Cardiac septum (tissue), 1 donor: ENCODE measurements around the gene CKLF. TPM values are rescaled to one million over a fixed set of nuclear protein-coding genes. Genes with fewer than 3 reads are reported as not detected.

Experiments
- DNase-seq: peaks from one replicate; pipeline ENCODE4 v3.0.0-alpha.2; 2020; ENCODE audit warnings: low spot score
- intact Hi-C: fragments of 100-400 bp; cut with DNase I; formaldehyde crosslinking; loops from one replicate; pipeline ENCODE4 v1.14.0; 2022
- total RNA-seq: library from RNA; stranded (reverse); fragmentation: NEBNext Ultra II Directional; extraction: Animal tissue kit (Norgen Biotek cat#: 25700); gene quantifications from one replicate; pipeline ENCODE4 v1.2.1, GENCODE V29; 2021
- donor health status: DM: no; HTN: no; CAD: no.

The CKLF gene
- total RNA-seq, 1 donor from 2014 or later = 10.5 TPM

DNA sequence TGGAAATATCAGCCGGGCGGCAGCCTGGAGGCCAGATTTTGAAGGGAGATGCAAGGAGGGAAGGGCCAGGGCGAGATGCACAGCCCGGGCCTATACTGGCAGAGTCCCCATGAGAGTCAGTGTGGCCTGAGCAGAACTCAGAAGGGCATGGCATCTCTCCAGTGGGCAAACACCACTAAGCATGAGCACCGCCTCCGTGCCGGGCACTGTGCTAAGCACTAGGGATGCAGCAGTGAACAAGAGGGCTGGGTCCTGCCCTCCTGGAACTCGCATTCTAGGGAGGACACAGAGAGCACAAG is 35.9 kb upstream of the CKLF start:
- intact Hi-C loops = loop anchor here (2.0 kb wide), 2 partner anchors 34 to 156 kb away; partner anchors contain the start of gene TK2
- no peak for DNase-seq

DNA sequence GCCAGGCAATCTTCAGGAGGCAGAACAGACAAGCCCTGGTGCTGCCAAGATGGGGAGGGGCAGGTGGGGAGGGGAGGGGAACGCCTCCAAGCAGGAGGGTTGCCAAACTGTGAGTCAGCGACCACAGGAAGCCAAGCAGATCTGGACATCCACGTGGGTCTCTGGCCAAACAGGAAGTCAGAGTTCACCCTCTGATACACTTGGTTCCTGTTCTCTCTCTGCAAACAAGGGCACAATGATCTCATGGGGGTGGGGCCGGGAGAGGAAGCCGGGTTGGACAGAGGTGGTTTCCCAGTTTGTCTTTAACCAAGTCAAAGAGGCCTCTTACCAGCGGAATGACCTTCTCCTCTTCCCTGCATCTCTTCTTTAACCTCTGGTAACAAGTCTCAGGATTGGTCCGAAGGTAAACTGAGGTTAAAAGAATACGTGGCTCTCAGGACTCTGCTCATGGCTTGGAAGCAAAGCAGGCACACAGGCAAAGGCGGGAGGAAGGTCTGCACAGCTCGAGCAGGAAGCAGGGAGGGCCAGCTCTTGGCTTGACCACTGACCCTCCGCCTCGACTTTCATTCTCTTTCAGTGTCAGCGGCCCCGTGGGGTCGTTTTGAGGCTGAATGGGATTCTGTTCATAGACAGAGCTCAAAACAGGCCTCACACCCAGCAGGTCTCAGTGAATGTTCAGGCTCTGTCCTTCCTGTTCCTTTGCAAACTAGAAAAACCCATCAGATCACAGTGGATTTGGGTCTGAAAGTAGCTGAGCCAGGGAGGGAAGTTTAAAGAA is 35.4 kb upstream of the CKLF start:
- DNase-seq = peak; percentile 99
- intact Hi-C loops = loop anchor here (2.0 kb wide), 2 partner anchors 34 to 156 kb away; partner anchors contain the start of gene TK2

DNA sequence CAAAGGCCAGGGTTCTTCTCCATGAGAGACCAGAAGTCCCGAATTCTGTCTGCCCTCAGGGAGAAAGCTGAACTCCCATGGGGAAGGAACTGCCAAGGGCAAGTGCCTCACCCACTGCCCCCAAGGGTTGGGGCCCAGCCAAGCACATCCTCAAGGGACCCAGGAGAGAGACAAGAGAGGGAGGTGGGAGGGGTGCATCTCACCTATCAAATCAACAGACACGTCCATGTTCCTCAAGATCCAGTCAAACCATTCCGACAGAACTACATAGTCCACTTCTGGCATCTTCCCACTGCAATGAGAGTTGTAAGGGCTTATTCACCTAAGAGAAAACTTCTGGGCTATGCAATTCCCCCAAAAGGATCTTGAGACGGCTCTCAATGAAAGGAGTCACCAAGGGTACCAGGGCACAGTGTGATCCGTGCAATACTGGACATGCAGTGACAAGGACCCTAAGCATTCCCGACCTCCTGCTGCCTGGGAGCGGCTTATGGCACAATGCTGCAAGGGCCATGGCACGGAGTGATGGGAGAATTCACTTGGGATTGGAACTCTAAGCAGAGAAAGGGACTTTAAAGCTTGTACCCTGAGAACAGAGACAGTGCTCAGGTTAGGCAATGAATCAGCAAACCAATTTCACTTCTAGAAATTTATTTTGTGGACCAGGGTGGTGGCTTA is 34.7 kb upstream of the CKLF start:
- intact Hi-C loops = loop anchor here (2.0 kb wide), 2 partner anchors 33 to 157 kb away; partner anchors contain the start of gene TK2
- DNase-seq = no peak

DNA sequence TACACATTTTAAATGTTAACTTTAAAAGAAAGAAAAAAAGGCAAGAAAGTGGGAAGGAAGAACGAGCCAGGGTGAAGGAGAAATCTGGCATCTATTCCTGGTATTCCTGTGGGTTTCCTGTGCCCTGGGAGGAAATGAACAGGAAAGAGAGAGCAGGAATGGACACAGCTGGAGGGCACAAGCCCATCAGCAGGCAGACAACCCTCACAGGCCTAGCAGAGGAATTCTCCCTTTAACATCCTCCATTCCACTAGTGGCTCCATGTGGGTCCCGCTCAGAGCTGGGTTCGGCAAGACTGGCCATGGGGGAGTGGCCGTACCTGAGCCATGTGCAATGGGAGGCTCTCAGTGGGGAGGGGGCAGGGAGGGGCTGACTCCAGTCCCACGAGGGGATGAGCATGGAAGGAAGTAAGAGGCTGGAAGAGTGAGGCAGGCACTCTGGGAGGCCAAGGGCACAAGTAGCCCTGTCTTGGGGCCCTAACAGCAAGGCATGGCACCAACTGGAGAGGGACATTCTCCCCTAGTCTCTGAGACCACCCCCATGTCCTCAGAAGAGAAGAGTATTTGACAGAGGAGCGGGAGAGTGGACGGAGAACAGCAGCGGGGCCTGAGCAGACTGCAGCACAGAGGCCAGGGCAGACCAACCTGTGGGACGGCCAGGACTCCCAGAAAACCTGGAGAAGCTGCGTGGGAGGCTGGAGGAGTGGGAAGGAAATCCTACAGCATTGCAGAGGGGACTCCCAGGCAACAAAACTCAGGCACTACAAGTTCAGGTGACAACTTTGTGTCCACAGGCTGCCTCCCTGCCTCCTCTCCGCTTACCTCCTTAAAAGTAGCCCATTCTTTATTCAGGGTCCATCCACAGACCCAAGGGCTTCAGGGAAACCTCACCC is 32.6 kb upstream of the CKLF start:
- intact Hi-C loops = no loop called here
- DNase-seq = no peak

DNA sequence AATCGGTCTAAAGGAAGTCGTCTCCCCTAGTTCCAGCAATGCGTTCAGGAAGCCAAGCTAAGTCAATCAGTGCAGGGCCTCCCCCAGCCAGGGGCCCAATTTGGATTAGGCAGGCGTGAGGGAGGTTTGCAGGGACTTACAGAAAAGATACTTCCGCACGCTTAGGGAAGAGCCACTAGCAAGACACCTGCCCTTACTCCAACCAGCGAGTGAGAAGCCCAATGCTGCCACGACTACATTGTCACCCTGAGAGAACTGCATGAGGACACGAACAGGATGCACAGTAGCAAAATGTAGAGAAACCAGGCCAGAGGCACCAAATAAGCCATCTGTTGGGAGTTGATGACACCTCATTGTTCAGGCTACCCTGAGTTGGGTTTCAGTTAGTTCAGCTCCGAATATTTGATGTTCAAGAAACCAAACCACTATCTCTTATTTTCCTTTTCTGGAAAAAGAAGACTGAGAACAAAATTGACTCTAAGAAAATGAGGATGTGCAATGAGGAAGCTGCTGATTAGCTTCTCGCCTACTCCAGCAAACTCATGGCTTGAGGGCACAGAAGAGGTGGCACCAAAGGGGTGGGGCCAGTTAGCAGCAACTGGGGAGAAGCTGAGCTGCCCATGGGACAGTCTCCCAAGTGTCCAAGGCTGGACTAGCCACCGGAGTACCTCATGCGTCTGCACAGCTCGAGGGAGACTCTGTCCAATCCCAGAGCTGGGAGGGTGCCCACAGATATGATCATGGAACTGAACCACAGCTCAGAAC is 31.8 kb upstream of the CKLF start:
- peak; percentile 88 for DNase-seq
- intact Hi-C loops = no loop called here

DNA sequence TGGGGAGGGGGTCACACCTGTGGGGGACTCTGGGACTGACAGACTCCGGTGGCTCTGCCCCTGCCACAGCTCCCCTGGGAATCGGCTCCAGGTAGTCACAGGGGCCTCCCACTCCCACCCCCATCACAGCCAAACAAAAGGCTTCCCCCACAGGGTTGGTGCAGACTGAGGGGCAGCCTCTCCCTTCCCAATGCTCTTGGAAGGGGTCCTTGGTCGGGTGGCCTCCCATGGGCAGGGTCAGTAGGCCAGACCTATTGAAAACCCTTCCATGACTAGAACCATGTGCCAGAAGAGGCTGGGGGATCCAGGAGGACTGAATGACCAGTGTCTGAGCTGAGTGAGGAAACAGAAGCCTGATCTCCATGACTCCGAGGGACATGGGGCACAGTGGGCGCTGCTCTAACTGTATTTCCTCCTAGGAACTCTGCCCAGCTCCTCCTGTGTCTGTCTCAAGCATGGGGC is 31.1 kb upstream of the CKLF start:
- DNase-seq = no peak
- intact Hi-C loops = no loop called here

DNA sequence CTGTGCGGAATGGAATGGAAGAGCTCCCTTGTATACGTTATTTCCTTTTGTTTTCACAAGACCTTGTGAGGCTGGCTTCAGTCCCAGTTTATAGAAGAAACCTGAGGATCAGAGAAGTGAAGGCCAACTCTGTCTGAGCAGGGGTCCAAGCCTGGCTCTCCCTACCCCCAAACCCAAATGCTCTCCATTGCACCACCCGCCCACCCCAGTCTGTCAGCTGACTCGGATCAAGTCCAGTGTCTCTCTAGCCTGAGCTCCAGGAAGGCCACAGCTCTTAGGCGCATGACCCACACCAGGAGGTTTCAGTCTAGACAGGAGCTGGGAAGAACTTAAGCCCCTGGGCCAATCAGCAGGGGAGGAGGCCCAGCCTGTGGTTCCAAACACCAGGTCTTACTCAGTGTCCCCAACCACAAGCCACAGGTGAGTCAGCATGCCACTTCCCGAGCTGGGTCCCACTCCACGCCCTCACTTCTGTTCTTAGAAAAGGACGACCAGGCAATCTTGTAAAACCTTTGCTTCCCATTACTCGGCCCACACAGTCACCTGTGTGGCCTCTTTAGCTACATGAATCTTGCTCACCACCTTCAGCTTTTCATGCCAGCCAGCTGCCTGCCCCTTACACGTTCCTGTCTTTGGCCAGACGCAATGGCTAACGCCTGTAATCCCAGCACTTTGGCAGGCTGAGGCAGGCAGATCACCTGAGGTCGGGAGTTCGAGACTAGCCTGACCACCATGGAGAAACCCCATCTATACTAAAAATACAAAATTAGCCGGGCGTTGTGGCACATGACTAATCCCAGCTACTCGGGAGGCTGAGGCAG is 30.2 kb upstream of the CKLF start:
- peak; percentile 93 for DNase-seq
- intact Hi-C loops = no loop called here

DNA sequence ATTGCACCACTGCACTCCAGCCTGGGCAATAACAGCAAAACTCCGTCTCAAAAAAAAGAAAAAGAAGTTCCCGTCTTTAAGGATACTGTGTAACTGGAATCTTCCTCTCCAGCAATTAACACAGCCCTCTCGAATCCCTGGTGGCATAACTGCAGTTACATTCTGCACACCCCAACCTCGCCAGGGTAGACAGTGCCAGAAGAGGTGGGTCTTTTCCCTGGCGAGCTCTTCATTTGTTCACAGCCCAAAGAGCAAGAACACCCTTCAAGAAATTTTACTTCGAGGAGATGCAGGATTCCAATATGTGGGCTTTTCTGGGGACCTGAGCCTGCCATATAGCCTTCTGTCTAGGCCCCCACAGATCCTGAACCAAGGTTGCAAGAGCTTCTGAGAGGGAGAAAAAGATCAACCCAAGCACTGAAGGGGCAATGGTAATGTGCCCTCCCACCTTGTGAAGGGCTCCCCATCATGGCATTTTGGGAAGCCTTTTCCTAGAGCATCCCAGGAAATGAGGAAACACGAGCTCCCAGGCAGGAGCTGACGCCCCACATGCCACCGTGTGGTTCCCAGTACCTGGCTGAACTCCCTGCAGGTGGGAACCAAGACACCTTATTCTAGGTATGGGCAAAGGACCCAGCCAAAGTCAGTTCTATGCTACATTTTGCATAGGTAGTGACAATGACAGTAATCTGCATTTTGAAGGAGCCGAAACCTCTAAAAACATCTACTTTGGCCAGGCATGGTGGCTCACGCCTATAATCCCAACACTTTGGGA is 29.4 kb upstream of the CKLF start:
- DNase-seq = no peak
- intact Hi-C loops = no loop called here

DNA sequence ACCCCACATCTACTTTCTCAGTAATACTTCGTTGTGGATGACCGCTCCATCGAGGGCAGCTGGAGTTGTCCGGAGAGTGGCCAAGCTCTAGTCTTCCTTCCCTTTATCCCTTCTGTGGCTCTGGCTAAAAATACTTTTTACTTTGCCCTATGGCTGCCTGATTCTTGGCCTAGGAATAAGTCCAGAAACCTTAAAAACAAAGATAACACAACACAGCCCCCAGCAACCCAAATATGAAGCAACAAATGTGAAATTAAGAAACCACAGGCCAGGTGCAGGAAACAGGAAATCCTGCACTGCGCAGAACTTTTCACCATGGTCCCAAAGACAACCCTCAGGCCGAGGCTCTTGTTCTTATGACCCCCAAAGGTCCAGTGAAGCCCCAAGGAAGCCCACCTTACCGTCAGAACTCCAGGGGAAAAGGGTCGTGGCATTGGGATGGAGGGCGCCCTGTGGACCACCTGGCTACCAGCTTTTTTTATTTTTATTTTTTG is 28.5 kb upstream of the CKLF start:
- no peak for DNase-seq
- intact Hi-C loops = no loop called here

DNA sequence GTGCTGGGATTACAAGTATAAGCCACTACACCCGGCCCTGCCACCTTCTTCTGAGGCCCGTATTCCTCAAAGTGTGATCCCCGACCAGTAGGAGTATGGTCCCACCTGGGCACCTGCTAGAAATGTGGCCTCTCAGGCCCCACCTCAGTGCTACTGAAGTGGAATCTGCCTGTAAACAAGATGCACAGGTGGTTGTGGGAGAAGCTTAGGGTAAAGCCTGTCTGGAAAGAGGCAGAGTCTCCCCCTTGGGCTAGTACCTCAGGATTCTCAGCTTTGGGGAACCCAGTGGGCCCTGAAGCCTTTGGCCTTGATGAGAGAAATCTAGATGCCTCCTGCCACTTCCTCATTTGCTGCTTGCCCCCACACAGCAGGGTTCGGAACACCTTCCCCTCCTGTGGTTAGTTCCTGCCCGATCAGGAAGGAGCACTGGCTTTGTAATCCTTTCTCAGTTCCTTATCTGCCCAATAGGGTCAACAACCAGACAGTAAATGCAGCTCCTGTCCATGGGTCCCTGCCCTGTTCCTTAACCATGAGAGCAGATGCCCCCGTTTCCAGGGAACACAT is 27.7 kb upstream of the CKLF start:
- DNase-seq = peak; percentile 87
- intact Hi-C loops = no loop called here

DNA sequence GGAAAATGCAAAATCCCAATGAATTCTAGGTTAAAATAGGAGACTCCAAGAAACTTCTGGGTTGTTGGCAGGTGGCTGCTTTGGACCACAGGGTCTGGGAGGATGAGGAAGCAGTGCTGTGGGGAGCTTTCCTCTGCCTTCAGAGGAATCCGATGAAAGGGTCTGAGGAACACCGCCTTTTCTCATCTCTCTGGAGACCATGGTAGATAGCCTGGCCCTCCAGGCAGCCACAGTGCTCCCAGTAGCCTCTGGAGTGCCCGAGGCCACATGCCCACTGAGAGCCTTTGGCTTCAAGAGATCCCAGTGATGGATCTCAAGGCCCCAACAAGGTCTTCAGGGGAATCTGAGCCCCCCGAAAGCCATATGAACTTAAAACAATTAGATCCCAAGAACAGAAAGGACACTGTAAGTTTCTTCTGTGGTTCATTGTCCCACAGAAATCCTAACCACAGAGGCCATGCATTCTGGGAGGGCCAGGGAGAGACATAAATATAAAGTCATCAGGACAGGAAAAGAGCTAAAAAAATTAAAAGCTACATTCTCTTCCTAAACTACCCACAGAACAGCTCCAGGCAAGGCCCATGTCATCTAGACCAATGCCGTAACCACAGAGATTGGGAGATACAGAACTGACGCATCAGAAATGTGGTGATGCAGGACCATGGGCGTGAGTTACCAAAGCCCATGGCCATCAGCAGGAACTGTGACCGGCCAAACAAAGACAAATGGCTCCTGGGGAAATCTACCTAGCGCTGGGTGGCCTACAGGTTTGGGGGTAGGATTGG is 26.8 kb upstream of the CKLF start:
- DNase-seq = no peak
- intact Hi-C loops = no loop called here

DNA sequence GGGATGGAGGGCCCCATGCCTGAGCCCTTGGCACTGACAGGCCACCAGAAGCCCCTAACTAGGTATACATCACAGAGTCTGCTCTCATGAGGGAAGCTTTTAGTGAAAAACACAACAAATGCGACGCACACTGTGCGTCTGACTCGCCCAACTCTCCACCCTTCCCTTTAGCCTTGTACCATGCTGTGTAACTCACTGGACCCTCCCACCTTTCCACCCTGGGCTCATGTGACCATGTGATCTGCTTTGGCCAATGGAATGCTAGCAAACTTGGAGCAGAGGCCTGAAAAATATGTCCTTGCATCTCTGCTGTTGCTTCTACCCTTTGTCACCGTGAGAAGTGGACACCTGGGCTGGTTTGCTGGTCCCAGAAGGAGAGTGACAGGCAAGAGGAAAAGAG is 24.1 kb upstream of the CKLF start:
- DNase-seq = no peak
- intact Hi-C loops = no loop called here

DNA sequence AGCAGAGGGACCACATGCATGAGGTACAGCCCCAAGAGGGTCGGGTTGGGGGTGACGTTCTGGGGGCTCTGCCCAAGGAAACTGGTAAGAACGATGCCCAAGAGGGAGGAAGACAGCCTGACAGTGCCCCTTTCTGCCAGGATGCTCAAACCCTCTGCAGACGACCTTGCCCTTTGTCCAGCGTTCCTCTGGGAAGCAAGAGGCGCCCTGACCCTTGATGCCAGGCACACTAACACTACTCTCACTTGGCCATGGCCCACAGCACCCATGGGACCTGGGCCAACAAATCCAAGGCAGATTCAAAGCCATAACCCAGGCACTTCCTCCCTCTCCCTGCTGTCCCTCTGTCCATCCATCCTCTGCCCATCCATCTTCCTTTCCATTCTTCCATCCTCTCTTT is 22.9 kb upstream of the CKLF start:
- DNase-seq = no peak
- intact Hi-C loops = no loop called here

DNA sequence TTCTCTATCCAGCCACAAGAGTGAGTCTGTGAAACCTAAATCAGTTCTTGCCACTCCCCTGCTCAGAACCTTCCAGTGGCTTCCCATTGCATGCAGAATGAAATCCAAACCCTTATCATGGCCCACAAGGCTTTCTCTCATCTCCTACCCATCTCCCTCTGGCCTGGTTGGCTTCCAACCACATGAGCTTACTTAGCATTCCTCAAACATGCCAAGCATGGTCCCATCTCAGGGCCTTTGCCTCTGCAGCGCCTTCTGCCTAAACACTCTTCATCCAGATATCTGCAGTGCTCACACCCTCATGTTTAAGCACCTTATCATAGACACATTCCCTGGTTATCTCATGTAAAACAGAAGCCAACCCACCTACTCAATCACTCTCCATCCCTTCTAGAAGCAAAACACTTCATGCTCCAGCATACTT is 18.0 kb upstream of the CKLF start:
- DNase-seq = no peak

DNA sequence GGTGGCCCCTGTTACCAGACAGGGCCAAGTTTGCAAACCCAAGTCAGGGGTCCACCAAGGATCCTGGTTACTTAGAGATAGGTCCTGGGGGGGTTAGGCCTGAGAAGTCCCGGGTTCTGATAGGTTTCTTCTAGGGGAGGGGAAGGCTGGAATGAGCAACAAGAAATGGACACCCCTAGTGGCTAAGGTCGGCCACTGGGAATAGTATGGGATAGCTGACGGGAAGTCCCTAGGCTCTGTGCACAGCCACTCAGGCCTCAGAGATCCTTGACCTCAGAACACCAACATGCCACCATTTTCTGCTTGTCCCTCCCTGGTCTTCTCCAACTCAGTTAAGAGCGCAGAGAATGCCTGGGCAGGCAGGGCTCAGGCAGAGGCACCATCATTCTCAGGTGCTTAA is 15.9 kb upstream of the CKLF start:
- intact Hi-C loops = no loop called here

More for the DNA sequence above, 18.0 kb upstream of the CKLF start:
- intact Hi-C loops = no loop called here

DNA sequence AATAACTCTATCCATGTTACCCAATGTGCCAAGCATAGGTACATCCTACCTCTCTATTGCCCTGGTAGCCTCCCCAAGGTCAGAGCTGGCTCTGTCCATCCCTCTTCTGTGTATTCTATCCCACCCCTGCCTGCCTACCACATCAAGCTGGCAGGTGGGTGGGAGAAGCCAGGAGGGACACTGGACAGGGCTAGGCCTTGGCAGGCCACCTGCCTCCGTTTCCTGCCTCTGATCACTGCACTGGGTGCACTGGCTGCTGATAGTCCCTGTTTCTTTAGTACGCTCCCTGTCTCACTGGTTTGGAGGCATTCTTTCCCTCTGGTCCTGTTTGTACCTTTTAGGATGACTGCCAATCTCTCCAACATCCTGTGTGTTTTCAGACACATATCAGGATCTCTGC is 15.1 kb upstream of the CKLF start:
- intact Hi-C loops = no loop called here
- no peak for DNase-seq

More for the DNA sequence above, 15.9 kb upstream of the CKLF start:
- DNase-seq = no peak

DNA sequence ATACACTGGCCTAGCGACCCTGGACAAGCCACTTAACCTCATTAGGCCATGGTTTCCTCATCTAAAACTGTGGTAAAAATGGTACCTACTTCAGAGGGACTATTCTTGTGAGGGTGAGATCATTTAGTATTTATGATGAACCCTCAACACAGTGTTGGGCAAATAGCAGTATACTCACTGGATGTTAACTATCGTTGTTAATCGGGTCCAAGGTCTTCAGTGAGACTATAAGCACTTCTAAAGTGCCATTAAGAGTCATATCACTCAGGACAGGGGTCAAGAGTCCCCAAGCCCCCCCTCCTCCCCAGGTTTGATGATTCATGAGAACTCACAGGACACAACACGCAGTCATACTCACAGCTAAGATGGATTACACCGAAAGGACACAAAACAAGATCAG is 13.5 kb upstream of the CKLF start:
- no peak for DNase-seq
- intact Hi-C loops = no loop called here
